ENCODE data around the gene MED12.

DNA sequence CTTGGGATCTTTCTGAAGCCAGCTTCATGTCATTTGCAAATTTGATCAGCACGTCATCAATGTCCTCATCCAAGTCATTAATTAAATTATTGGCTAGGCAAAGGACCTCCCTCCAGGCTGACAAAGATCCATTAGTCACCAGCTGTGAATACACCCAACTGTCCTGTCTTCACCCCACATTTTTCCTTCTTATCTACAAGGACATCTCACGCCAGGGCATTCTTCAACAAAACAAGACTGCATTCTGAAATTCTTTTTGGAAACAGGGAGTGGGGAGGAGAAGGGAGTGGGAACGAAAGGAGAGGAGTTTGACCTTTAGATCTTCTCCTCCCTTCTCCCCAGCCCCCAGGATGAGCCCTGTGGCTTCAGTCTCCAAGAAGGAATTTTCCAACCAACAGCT, 58.9 kb downstream of the MED12 start:
- TF ChIP-seq, protein P1, sequence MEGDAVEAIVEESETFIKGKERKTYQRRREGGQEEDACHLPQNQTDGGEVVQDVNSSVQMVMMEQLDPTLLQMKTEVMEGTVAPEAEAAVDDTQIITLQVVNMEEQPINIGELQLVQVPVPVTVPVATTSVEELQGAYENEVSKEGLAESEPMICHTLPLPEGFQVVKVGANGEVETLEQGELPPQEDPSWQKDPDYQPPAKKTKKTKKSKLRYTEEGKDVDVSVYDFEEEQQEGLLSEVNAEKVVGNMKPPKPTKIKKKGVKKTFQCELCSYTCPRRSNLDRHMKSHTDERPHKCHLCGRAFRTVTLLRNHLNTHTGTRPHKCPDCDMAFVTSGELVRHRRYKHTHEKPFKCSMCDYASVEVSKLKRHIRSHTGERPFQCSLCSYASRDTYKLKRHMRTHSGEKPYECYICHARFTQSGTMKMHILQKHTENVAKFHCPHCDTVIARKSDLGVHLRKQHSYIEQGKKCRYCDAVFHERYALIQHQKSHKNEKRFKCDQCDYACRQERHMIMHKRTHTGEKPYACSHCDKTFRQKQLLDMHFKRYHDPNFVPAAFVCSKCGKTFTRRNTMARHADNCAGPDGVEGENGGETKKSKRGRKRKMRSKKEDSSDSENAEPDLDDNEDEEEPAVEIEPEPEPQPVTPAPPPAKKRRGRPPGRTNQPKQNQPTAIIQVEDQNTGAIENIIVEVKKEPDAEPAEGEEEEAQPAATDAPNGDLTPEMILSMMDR (IDR thresholded peaks at IDR 0.05), result no peak
- TF ChIP-seq EZH2phosphoT487 (IDR thresholded peaks at IDR 0.05) (no peak), EZH2 (IDR thresholded peaks at IDR 0.05) (no peak)
